Tibial artery (tissue), 4 donors: ENCODE results near the gene FCN2.

Source experiments
- DNase-seq, 2 donors: peaks; one replicate each; pipeline ENCODE4 v3.0.0-alpha.2; 2019
- H3K27ac ChIP-seq, 2 donors: fragments of 200-600 bp; sonication (generic) in 1 of 2; 1 replicate in 1 of 2; 2 replicates in 1 of 2; pipeline ENCODE4 v1.5.1; 2018 to 2019; ENCODE audit warnings: mild to moderate bottlenecking in 1 of 2
- H3K27me3 ChIP-seq, 2 donors: fragments of 200-600 bp; sonication (generic) in 1 of 2; one replicate each; pipeline versions ENCODE4 v1.5.1 to v1.6.0; 2016 to 2019
- H3K36me3 ChIP-seq, 3 donors: fragments of 200-600 bp; sonication (generic) in 2 of 3; one replicate each; pipeline ENCODE4 v1.5.1; 2016 to 2019; ENCODE audit warnings: mild to moderate bottlenecking in 2 of 3
- H3K4me1 ChIP-seq, 4 donors: fragments of 200-600 bp; sonication (generic) in 2 of 4; 1 replicate in 3 of 4; 2 replicates in 1 of 4; pipeline ENCODE4 v1.5.1; 2016 to 2019
- H3K4me3 ChIP-seq, 2 donors: fragments of 200-600 bp; sonication (generic) in 1 of 2; 1 replicate in 1 of 2; 2 replicates in 1 of 2; pipeline ENCODE4 v1.5.1; 2018 to 2019; ENCODE audit warnings: mild to moderate bottlenecking in 2 of 2
- H3K9me3 ChIP-seq, 3 donors: fragments of 200-600 bp; sonication (generic) in 1 of 3; one replicate each; pipeline ENCODE4 v1.5.1; 2016 to 2019
- CTCF ChIP-seq, 2 experiments: fragments of 200-600 bp in 1 of 2; fragments of 450-650 bp in 1 of 2; IDR thresholded peaks; one replicate each; pipeline ENCODE4 v1.5.1; 2017 to 2019; ENCODE audit warnings: antibody characterized with exemption in 2 of 2, mild to moderate bottlenecking in 1 of 2, moderate library complexity in 1 of 2
- intact Hi-C: fragments of 100-400 bp; cut with DNase I; formaldehyde crosslinking; loops from one replicate; pipeline ENCODE4 v1.15.0; 2023; ENCODE audit warnings: low total_unique reads

The FCN2 gene

GRCh38 chr9:134838651-134839454, 41.8 kb upstream of the FCN2 start:
- Histone ChIP-seq H3K36me3 (peaks cover 32 to 100% (median 80%) of the 10 kb centered on the region in 3 donors), H3K27ac (no peak overlapping the region), H3K27me3 (no peaks in the 10 kb centered on the region), H3K4me3 (no peak overlapping the region), H3K4me1 (no peaks in the 10 kb centered on the region), H3K9me3 (no peaks in the 10 kb centered on the region)
- no peak for DNase-seq
- intact Hi-C loops, result no loop called here
- TF ChIP-seq CTCF (IDR thresholded peaks at IDR 0.05), result no peak

- H3K27me3 ChIP-seq, result no peaks in the 10 kb centered on the region
- no peaks in the 10 kb centered on the region for H3K4me1 ChIP-seq
- intact Hi-C loops, result no loop called here
- TF ChIP-seq CTCF (IDR thresholded peaks at IDR 0.05), result no peak
- no peak for DNase-seq
- H3K27ac ChIP-seq, result no peak overlapping the region
- H3K9me3 ChIP-seq, result no peaks in the 10 kb centered on the region
- H3K36me3 ChIP-seq, result peaks cover 37 to 100% (median 81%) of the 10 kb centered on the region in 3 donors
- no peak overlapping the region for H3K4me3 ChIP-seq
Observed at GRCh38 chr9:134839455-134840125, 41.0 kb upstream of the FCN2 start.

GRCh38 chr9:134840511-134840910, 40.1 kb upstream of the FCN2 start:
- intact Hi-C loops, result no loop called here
- H3K27me3 ChIP-seq, result no peaks in the 10 kb centered on the region
- peaks cover 37 to 95% (median 75%) of the 10 kb centered on the region in 3 donors for H3K36me3 ChIP-seq
- H3K4me3 ChIP-seq, result no peak overlapping the region
- no peak for TF ChIP-seq CTCF (IDR thresholded peaks at IDR 0.05)
- DNase-seq, result no peak
- no peaks in the 10 kb centered on the region for H3K9me3 ChIP-seq
- no peaks in the 10 kb centered on the region for H3K4me1 ChIP-seq
- no peak overlapping the region for H3K27ac ChIP-seq

- no peak for TF ChIP-seq CTCF (IDR thresholded peaks at IDR 0.05)
- H3K9me3 ChIP-seq, result no peaks in the 10 kb centered on the region
- H3K4me1 ChIP-seq, result no peaks in the 10 kb centered on the region
- H3K27me3 ChIP-seq, result no peaks in the 10 kb centered on the region
- intact Hi-C loops, result no loop called here
- H3K4me3 ChIP-seq, result no peak overlapping the region
- no peak overlapping the region for H3K27ac ChIP-seq
- H3K36me3 ChIP-seq, result peaks cover 37 to 87% (median 67%) of the 10 kb centered on the region in 3 donors
- no peak for DNase-seq
Observed at GRCh38 chr9:134841180-134841904, 39.3 kb upstream of the FCN2 start.

- intact Hi-C loops, result no loop called here
- no peak for TF ChIP-seq CTCF (IDR thresholded peaks at IDR 0.05)
- Histone ChIP-seq H3K27ac (no peak overlapping the region), H3K9me3 (no peaks in the 10 kb centered on the region), H3K4me3 (no peak overlapping the region), H3K36me3 (peaks cover 37 to 77% (median 57%) of the 10 kb centered on the region in 3 donors), H3K27me3 (no peaks in the 10 kb centered on the region), H3K4me1 (no peaks in the 10 kb centered on the region)
- DNase-seq, result no peak
Observed at GRCh38 chr9:134842321-134842720, 38.3 kb upstream of the FCN2 start.
